ENCODE results near the gene WDCP.

DNA sequence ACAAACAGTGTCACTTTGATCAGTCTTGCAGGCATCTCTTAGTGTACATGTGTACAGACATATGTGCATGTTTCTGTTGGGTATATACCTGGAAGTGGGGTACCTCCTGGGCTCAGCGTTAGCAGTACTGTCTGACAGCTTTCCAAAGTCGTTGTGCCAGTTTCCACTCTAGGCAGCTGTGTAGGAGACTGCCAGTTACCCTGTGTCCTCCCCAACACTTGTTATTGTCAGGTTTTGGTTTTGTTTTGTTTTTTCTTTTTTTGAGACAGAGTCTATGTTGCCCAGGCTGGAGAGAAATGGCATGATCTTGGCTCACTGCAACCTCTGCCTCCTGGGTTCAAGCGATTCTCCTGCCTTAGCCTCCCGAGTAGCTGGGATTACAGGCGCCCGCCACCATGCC, 8.6 kb upstream of the WDCP start:
- TF ChIP-seq BHLHE40 (IDR thresholded peaks at IDR 0.05; ENCODE audit: borderline replicate concordance) (no peak), ZNF384 (IDR thresholded peaks at IDR 0.05) (no peak), LEF1 (IDR thresholded peaks at IDR 0.05; ENCODE audit: borderline replicate concordance) (no peak), FOXA1 (IDR thresholded peaks at IDR 0.05) (no peak), SP1 (IDR thresholded peaks at IDR 0.05) (no peak), L3MBTL2 (conservative IDR thresholded peaks at IDR 0.05) (no peak), ARNT (IDR thresholded peaks at IDR 0.05) (no peak), TARDBP (IDR thresholded peaks at IDR 0.05) (no peak), SUZ12 (IDR thresholded peaks at IDR 0.05) (no peak), HDGF (IDR thresholded peaks at IDR 0.05; ENCODE audit: borderline replicate concordance) (no peak)
